HCT116 (cell line): ENCODE measurements around the gene KIF25.

Experiments
- ATF3 ChIP-seq: IDR thresholded peaks from 2 replicates; pipeline ENCODE4 v1.6.1; 2012
- CBX3 ChIP-seq: IDR thresholded peaks from 2 replicates; pipeline ENCODE4 v1.6.1; 2012; ENCODE audit warnings: low read depth
- EZH2 ChIP-seq: fragments of 200-600 bp; sonication (generic); IDR thresholded peaks from 2 replicates; pipeline ENCODE4 v1.6.1; 2017; ENCODE audit warnings: antibody characterized with exemption, mixed run types
- EZH2phosphoT487 ChIP-seq: fragments of 200-600 bp; IDR thresholded peaks from 2 replicates; pipeline ENCODE4 v1.6.1; 2018; ENCODE audit warnings: antibody characterized with exemption, borderline replicate concordance
- FOSL1 ChIP-seq: IDR thresholded peaks from 2 replicates; pipeline ENCODE4 v1.6.1; 2012; ENCODE audit warnings: low read depth
- JUND ChIP-seq: IDR thresholded peaks from 2 replicates; pipeline ENCODE4 v1.6.1; 2012
- POLR2A ChIP-seq: IDR thresholded peaks from 2 replicates; pipeline ENCODE4 v1.7.0; 2011; ENCODE audit warnings: borderline replicate concordance; ENCODE audit not compliant: insufficient read depth, insufficient read length; ENCODE audit errors: extremely low read depth
- POLR2AphosphoS5 ChIP-seq: IDR thresholded peaks from 2 replicates; pipeline ENCODE4 v1.6.1; 2011; ENCODE audit warnings: mild to moderate bottlenecking, low read depth, low read length, moderate library complexity
- SRF ChIP-seq: IDR thresholded peaks from 2 replicates; pipeline ENCODE4 v1.6.1; 2012; ENCODE audit warnings: low read depth
- YY1 ChIP-seq: IDR thresholded peaks from 2 replicates; pipeline ENCODE4 v1.6.1; 2011; ENCODE audit warnings: low read length, low read depth, moderate library complexity, mild to moderate bottlenecking; ENCODE audit not compliant: insufficient replicate concordance; ENCODE audit errors: extremely low read depth
- ZFX ChIP-seq: fragments of 450-650 bp; IDR thresholded peaks from 2 replicates; pipeline ENCODE4 v1.6.1; 2017
- ZNF274 ChIP-seq: fragments of 200-500 bp; sonication (Bioruptor generic); IDR thresholded peaks from 2 replicates; pipeline ENCODE4 v1.6.1; 2014; ENCODE audit warnings: mild to moderate bottlenecking, low read depth, low read length, inconsistent platforms
- TF ChIP-seq, protein P1 (sequence below), 3 experiments: fragments of 200-600 bp in 1 of 3; sonication (generic) in 1 of 3; IDR thresholded peaks in 2 of 3; conservative IDR thresholded peaks in 1 of 3; 2 replicates each; pipeline ENCODE4 v1.5.1; 2012 to 2017; ENCODE audit warnings: low read depth in 2 of 3, low read length in 2 of 3, antibody characterized with exemption in 1 of 3, borderline replicate concordance in 1 of 3, control low read depth in 1 of 3, mild to moderate bottlenecking in 1 of 3, mixed read lengths in 1 of 3, mixed run types in 1 of 3, moderate library complexity in 1 of 3; ENCODE audit not compliant: insufficient read depth in 1 of 3
- TF ChIP-seq, protein P2 (sequence below): IDR thresholded peaks from 2 replicates; pipeline ENCODE4 v1.6.1; 2012; ENCODE audit warnings: low read depth

DNA sequence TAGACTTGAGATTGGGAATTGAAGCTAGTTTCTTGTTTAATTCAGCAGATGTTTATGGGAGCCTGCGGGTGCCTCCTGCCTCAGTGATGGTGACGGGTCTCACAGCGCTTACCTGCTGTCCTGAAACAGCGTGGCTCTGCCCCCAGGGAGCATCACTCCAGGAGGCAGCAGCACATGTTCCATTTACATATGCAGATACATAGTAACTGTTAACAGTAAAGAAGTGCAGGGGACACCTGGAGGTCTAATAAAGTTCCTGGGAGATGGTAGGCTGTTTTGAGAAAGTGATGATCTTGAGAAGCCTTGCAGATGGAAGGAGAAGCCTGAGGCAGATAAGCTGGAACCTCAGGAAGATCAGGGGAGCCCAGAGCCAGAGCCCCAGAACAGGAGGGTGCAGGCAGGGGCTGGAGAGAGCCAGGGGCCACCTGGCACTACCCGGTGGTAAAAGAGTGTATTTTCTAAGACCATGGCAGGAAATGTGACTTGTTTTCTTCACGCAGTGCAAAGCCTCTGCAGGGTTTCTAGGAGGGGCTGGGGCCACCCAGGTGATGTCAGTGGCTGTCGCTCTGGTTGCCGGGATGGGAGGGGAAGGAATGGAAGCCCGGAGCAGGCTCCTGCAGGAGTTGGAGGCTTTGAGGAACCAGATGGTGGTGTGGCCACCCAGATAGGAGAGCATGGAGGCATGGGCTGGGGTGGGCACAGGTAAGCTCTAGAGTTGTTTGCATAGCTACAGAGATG is 24.2 kb upstream of the KIF25 start:
- TF ChIP-seq, protein P1, sequence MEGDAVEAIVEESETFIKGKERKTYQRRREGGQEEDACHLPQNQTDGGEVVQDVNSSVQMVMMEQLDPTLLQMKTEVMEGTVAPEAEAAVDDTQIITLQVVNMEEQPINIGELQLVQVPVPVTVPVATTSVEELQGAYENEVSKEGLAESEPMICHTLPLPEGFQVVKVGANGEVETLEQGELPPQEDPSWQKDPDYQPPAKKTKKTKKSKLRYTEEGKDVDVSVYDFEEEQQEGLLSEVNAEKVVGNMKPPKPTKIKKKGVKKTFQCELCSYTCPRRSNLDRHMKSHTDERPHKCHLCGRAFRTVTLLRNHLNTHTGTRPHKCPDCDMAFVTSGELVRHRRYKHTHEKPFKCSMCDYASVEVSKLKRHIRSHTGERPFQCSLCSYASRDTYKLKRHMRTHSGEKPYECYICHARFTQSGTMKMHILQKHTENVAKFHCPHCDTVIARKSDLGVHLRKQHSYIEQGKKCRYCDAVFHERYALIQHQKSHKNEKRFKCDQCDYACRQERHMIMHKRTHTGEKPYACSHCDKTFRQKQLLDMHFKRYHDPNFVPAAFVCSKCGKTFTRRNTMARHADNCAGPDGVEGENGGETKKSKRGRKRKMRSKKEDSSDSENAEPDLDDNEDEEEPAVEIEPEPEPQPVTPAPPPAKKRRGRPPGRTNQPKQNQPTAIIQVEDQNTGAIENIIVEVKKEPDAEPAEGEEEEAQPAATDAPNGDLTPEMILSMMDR (IDR thresholded peaks at IDR 0.05 in 2 of 3, conservative IDR thresholded peaks at IDR 0.05 in 1 of 3; ENCODE audit: borderline replicate concordance in 1 of 3, insufficient read depth in 1 of 3, low read depth in 2 of 3, low read length in 2 of 3) = no peak
- TF ChIP-seq EZH2 (no peak), POLR2AphosphoS5 (no peak), CBX3 (no peak), POLR2A (no peak), FOSL1 (no peak), ZNF274 (no peak), ZFX (no peak), SRF (no peak), JUND (no peak), ATF3 (no peak), EZH2phosphoT487 (no peak), YY1 (no peak)
- TF ChIP-seq, protein P2, sequence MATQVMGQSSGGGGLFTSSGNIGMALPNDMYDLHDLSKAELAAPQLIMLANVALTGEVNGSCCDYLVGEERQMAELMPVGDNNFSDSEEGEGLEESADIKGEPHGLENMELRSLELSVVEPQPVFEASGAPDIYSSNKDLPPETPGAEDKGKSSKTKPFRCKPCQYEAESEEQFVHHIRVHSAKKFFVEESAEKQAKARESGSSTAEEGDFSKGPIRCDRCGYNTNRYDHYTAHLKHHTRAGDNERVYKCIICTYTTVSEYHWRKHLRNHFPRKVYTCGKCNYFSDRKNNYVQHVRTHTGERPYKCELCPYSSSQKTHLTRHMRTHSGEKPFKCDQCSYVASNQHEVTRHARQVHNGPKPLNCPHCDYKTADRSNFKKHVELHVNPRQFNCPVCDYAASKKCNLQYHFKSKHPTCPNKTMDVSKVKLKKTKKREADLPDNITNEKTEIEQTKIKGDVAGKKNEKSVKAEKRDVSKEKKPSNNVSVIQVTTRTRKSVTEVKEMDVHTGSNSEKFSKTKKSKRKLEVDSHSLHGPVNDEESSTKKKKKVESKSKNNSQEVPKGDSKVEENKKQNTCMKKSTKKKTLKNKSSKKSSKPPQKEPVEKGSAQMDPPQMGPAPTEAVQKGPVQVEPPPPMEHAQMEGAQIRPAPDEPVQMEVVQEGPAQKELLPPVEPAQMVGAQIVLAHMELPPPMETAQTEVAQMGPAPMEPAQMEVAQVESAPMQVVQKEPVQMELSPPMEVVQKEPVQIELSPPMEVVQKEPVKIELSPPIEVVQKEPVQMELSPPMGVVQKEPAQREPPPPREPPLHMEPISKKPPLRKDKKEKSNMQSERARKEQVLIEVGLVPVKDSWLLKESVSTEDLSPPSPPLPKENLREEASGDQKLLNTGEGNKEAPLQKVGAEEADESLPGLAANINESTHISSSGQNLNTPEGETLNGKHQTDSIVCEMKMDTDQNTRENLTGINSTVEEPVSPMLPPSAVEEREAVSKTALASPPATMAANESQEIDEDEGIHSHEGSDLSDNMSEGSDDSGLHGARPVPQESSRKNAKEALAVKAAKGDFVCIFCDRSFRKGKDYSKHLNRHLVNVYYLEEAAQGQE = no peak
